SU-DHL-6 (cell line): Measurements from ENCODE around the gene CPSF6.

ENCODE experiments used
- H2AFZ ChIP-seq: fragments of 200-600 bp; sonication (generic); 2 replicates; pipeline ENCODE4 v1.6.1; 2014; ENCODE audit warnings: low read depth, mild to moderate bottlenecking, moderate library complexity, mixed read lengths, antibody characterized with exemption, low read length; ENCODE audit not compliant: severe bottlenecking
- H3F3A ChIP-seq: fragments of 200-600 bp; shearing (Covaris generic); 2 replicates; pipeline ENCODE4 v1.6.0; 2016; ENCODE audit warnings: antibody characterized with exemption, mild to moderate bottlenecking; ENCODE audit not compliant: insufficient read depth
- H3K27ac ChIP-seq: fragments of 200-600 bp; sonication (generic); 2 replicates; pipeline ENCODE4 v1.5.1; 2016; ENCODE audit warnings: low read depth, mild to moderate bottlenecking, low read length, moderate library complexity, mixed read lengths
- H3K27me3 ChIP-seq: fragments of 200-600 bp; sonication (generic), shearing (Covaris generic); 2 replicates; pipeline ENCODE4 v1.6.0; 2014; ENCODE audit warnings: mild to moderate bottlenecking, low read length
- H3K36me3 ChIP-seq: fragments of 200-600 bp; sonication (generic); 2 replicates; pipeline ENCODE4 v1.6.1; 2014; ENCODE audit warnings: mild to moderate bottlenecking, low read length, mixed read lengths
- H3K4me2 ChIP-seq: fragments of 300-600, 200-600 bp; shearing (Covaris generic), sonication (generic); 2 replicates; pipeline ENCODE4 v1.6.0; 2014; ENCODE audit warnings: low read length, low read depth, mild to moderate bottlenecking; ENCODE audit not compliant: poor library complexity, severe bottlenecking
- H3K4me3 ChIP-seq: fragments of 200-600 bp; sonication (generic); 2 replicates; pipeline ENCODE4 v1.5.1; 2014; ENCODE audit warnings: antibody characterized with exemption, low read length, mild to moderate bottlenecking, mixed read lengths; ENCODE audit not compliant: insufficient read depth, poor library complexity, severe bottlenecking
- H3K79me2 ChIP-seq: fragments of 200-600 bp; sonication (generic); 2 replicates; pipeline ENCODE4 v1.6.1; 2014; ENCODE audit warnings: mild to moderate bottlenecking, low read length, moderate library complexity; ENCODE audit not compliant: insufficient read depth
- H3K9ac ChIP-seq: fragments of 200-600 bp; sonication (generic); 2 replicates; pipeline ENCODE4 v1.7.0; 2014; ENCODE audit warnings: mild to moderate bottlenecking, low read length
- H3K9me2 ChIP-seq: fragments of 200-600 bp; sonication (generic); replicated peaks from 2 replicates; pipeline ENCODE4 v1.6.1; 2014; ENCODE audit warnings: low read length; ENCODE audit not compliant: insufficient read depth
- H3K9me3 ChIP-seq: fragments of 200-600 bp; sonication (generic); 2 replicates; pipeline ENCODE4 v1.6.1; 2014; ENCODE audit warnings: low read length, mixed read lengths; ENCODE audit not compliant: insufficient read depth
- H4K20me1 ChIP-seq: fragments of 200-600 bp; sonication (generic); 2 replicates; pipeline ENCODE4 v1.6.1; 2014; ENCODE audit warnings: low read depth, mild to moderate bottlenecking, antibody characterized with exemption, low read length, moderate library complexity, mixed read lengths
- CTCF ChIP-seq: fragments of 200-600 bp; sonication (generic); IDR thresholded peaks from one replicate; pipeline ENCODE4 v1.5.1; 2017; ENCODE audit warnings: antibody characterized with exemption, mild to moderate bottlenecking, low read length, moderate library complexity; ENCODE audit not compliant: insufficient read depth, poor library complexity, severe bottlenecking
- EZH2phosphoT487 ChIP-seq: fragments of 200-600 bp; sonication (generic), shearing (Covaris generic); conservative IDR thresholded peaks from 2 replicates; pipeline ENCODE4 v1.6.1; 2018; ENCODE audit warnings: mild to moderate bottlenecking, antibody characterized with exemption, low read length, moderate library complexity, mixed read lengths

CPSF6 gene

GRCh38 chr12:69243099-69244084 is 4.0 kb downstream of the CPSF6 start:
- no peaks in the 10 kb centered on the region for H3K9me2 ChIP-seq
- H3K27ac ChIP-seq = no peak overlapping the region
- H3K9me3 ChIP-seq = no peaks in the 10 kb centered on the region
- H3K4me2 ChIP-seq = peak overlapping the region; percentile 98
- H3K9ac ChIP-seq = 0 out of 2 replicates have a peak overlapping the region, but pooled peaks have one; percentile 14
- TF ChIP-seq EZH2phosphoT487 (no peak), CTCF (no peak)
- H3K79me2 ChIP-seq = peaks cover 86% of the 10 kb centered on the region
- H2AFZ ChIP-seq = no peak overlapping the region
- H3K36me3 ChIP-seq = peaks cover 6% of the 10 kb centered on the region; the same call in 1 of the 2 replicates
- no peaks in the 10 kb centered on the region for H3K27me3 ChIP-seq
- 0 out of 2 replicates have a peak, but pooled peaks cover 3% of the 10 kb centered on the region for H3F3A ChIP-seq
- H4K20me1 ChIP-seq = peaks cover 47% of the 10 kb centered on the region
- H3K4me3 ChIP-seq = no peak overlapping the region

- Histone ChIP-seq H3K4me3 (no peak overlapping the region), H3K9me2 (no peaks in the 10 kb centered on the region), H3K4me2 (no peak overlapping the region), H3K27ac (no peak overlapping the region), H3K79me2 (peaks cover 96% of the 10 kb centered on the region), H3F3A (peaks cover 24% of the 10 kb centered on the region), H3K9ac (no peak overlapping the region), H3K9me3 (no peaks in the 10 kb centered on the region), H2AFZ (no peak overlapping the region), H3K36me3 (no peaks in the 10 kb centered on the region; the same call in 1 of the 2 replicates), H4K20me1 (peaks cover 52% of the 10 kb centered on the region), H3K27me3 (no peaks in the 10 kb centered on the region)
- no peak for TF ChIP-seq EZH2phosphoT487
- no peak for TF ChIP-seq CTCF
Observed at GRCh38 chr12:69247268-69248018, 8.1 kb downstream of the CPSF6 start.

- peaks cover 27% of the 10 kb centered on the region for H3K36me3 ChIP-seq
- no peak overlapping the region for H3K4me3 ChIP-seq
- H2AFZ ChIP-seq = no peak overlapping the region
- H3K79me2 ChIP-seq = peaks cover 74% of the 10 kb centered on the region
- H3K27me3 ChIP-seq = no peaks in the 10 kb centered on the region
- H3K9me3 ChIP-seq = no peaks in the 10 kb centered on the region
- H3F3A ChIP-seq = peaks cover 28% of the 10 kb centered on the region
- H3K4me2 ChIP-seq = no peak overlapping the region
- H3K9me2 ChIP-seq = no peaks in the 10 kb centered on the region
- H3K9ac ChIP-seq = no peak overlapping the region
- peaks cover 42% of the 10 kb centered on the region for H4K20me1 ChIP-seq
- H3K27ac ChIP-seq = no peak overlapping the region
- no peak for TF ChIP-seq EZH2phosphoT487
- TF ChIP-seq CTCF = no peak
Observed at GRCh38 chr12:69252033-69252432, 12.7 kb downstream of the CPSF6 start.
